ENCODE data around the gene FAM168B.
"Not testable (repeated sequence)": the region's sequence is repeated elsewhere in the genome, so short reads cannot be mapped to it uniquely, and the experiment has no call there.

The FAM168B gene

GRCh38 chr2:131076707-131077106, 16.6 kb downstream of the FAM168B start:
- no peak for ATAC-seq
- H3K4me1 Mint-ChIP-seq = peaks cover 46% of the 10 kb centered on the region
- no peak overlapping the region for H3K4me3 Mint-ChIP-seq
- no peak for DNase-seq
- H3K27ac Mint-ChIP-seq = no peak overlapping the region
- no peaks in the 10 kb centered on the region for H3K27me3 Mint-ChIP-seq
- no peaks in the 10 kb centered on the region for H3K9me3 Mint-ChIP-seq

GRCh38 chr2:131075578-131075977, 17.7 kb downstream of the FAM168B start:
- H3K4me1 Mint-ChIP-seq = peaks cover 37% of the 10 kb centered on the region
- H3K27me3 Mint-ChIP-seq, H3K9me3 Mint-ChIP-seq, H3K4me3 Mint-ChIP-seq, DNase-seq, H3K27ac Mint-ChIP-seq, ATAC-seq: not testable (repeated sequence)

- not testable (repeated sequence) for H3K27me3 Mint-ChIP-seq, DNase-seq, H3K4me3 Mint-ChIP-seq, H3K9me3 Mint-ChIP-seq, ATAC-seq
- Mint-ChIP-seq H3K4me1 (peaks cover 39% of the 10 kb centered on the region), H3K27ac (peak overlapping the region in 1 of 2 donors; percentile 5)
Observed at GRCh38 chr2:131068172-131068571, 25.1 kb downstream of the FAM168B start.

GRCh38 chr2:131067465-131068125, 25.7 kb downstream of the FAM168B start:
- Mint-ChIP-seq H3K27me3 (no peaks in the 10 kb centered on the region), H3K4me1 (peaks cover 41% of the 10 kb centered on the region), H3K27ac (peak overlapping the region in 1 of 2 donors; percentile 43), H3K9me3 (no peaks in the 10 kb centered on the region), H3K4me3 (no peak overlapping the region)
- ATAC-seq = no peak
- DNase-seq = no peak

- Mint-ChIP-seq H3K27me3 (no peaks in the 10 kb centered on the region), H3K4me3 (no peak overlapping the region), H3K9me3 (no peaks in the 10 kb centered on the region), H3K4me1 (peaks cover 51% of the 10 kb centered on the region), H3K27ac (peak overlapping the region; percentile 0 to 3)
- DNase-seq (no peak), ATAC-seq (no peak)
Observed at GRCh38 chr2:131064589-131065512, 28.4 kb downstream of the FAM168B start.

- no peaks in the 10 kb centered on the region for H3K9me3 Mint-ChIP-seq
- H3K27ac Mint-ChIP-seq = peak overlapping the region in 1 of 2 donors; percentile 86
- H3K4me1 Mint-ChIP-seq = peaks cover 53% of the 10 kb centered on the region
- no peaks in the 10 kb centered on the region for H3K27me3 Mint-ChIP-seq
- H3K4me3 Mint-ChIP-seq = no peak overlapping the region
- ATAC-seq = no peak
- DNase-seq = no peak
Observed at GRCh38 chr2:131063501-131064283, 29.6 kb downstream of the FAM168B start.

- no peaks in the 10 kb centered on the region for H3K27me3 Mint-ChIP-seq
- ATAC-seq = no peak
Observed at GRCh38 chr2:131058920-131059319, 34.3 kb downstream of the FAM168B start.

GRCh38 chr2:131058214-131058843, 34.9 kb downstream of the FAM168B start:
- Mint-ChIP-seq H3K4me3 (no peak overlapping the region), H3K27ac (peak overlapping the region in 1 of 2 donors; percentile 64)
- no peak for DNase-seq

More at GRCh38 chr2:131058920-131059319, 34.3 kb downstream of the FAM168B start:
- H3K27ac Mint-ChIP-seq = no peak overlapping the region
- H3K9me3 Mint-ChIP-seq = no peaks in the 10 kb centered on the region
- DNase-seq = no peak
- no peak overlapping the region for H3K4me3 Mint-ChIP-seq
- H3K4me1 Mint-ChIP-seq = peaks cover 44% of the 10 kb centered on the region

GRCh38 chr2:131056932-131057287, 36.4 kb downstream of the FAM168B start:
- Mint-ChIP-seq H3K4me1 (peaks cover 31% of the 10 kb centered on the region), H3K27me3 (no peaks in the 10 kb centered on the region), H3K9me3 (no peaks in the 10 kb centered on the region), H3K4me3 (no peak overlapping the region), H3K27ac (peak overlapping the region in 1 of 2 donors; percentile 59)
- ATAC-seq (no peak), DNase-seq (no peak)

More at GRCh38 chr2:131058214-131058843, 34.9 kb downstream of the FAM168B start:
- ATAC-seq = no peak
- H3K4me1 Mint-ChIP-seq = peaks cover 40% of the 10 kb centered on the region
- H3K9me3 Mint-ChIP-seq = no peaks in the 10 kb centered on the region
- no peaks in the 10 kb centered on the region for H3K27me3 Mint-ChIP-seq

GRCh38 chr2:131056204-131056931, 36.9 kb downstream of the FAM168B start:
- peak overlapping the region in 1 of 2 donors; percentile 59 for H3K27ac Mint-ChIP-seq
- no peaks in the 10 kb centered on the region for H3K27me3 Mint-ChIP-seq
- H3K4me3 Mint-ChIP-seq = no peak overlapping the region
- peaks cover 25% of the 10 kb centered on the region for H3K4me1 Mint-ChIP-seq
- ATAC-seq = no peak
- DNase-seq = no peak
- no peaks in the 10 kb centered on the region for H3K9me3 Mint-ChIP-seq

- H3K27me3 Mint-ChIP-seq = no peaks in the 10 kb centered on the region
- ATAC-seq (peak; percentile 31), DNase-seq (no peak)
- no peak overlapping the region for H3K4me3 Mint-ChIP-seq
- no peaks in the 10 kb centered on the region for H3K9me3 Mint-ChIP-seq
- peak overlapping the region; percentile 8 to 51 for H3K27ac Mint-ChIP-seq
- H3K4me1 Mint-ChIP-seq = peaks cover 24% of the 10 kb centered on the region
Observed at GRCh38 chr2:131055169-131056065, 37.8 kb downstream of the FAM168B start.

GRCh38 chr2:131054488-131054887, 38.8 kb downstream of the FAM168B start:
- H3K27ac Mint-ChIP-seq = peak overlapping the region in 1 of 2 donors; percentile 83
- no peak for ATAC-seq
- H3K4me1 Mint-ChIP-seq = peaks cover 24% of the 10 kb centered on the region
- no peak for DNase-seq
- no peaks in the 10 kb centered on the region for H3K27me3 Mint-ChIP-seq
- no peaks in the 10 kb centered on the region for H3K9me3 Mint-ChIP-seq
- no peak overlapping the region for H3K4me3 Mint-ChIP-seq

GRCh38 chr2:131052741-131053263, 40.5 kb downstream of the FAM168B start:
- ATAC-seq = no peak
- Mint-ChIP-seq H3K27ac (no peak overlapping the region), H3K27me3 (no peaks in the 10 kb centered on the region), H3K9me3 (no peaks in the 10 kb centered on the region), H3K4me1 (peaks cover 13% of the 10 kb centered on the region), H3K4me3 (no peak overlapping the region)
- no peak for DNase-seq
